ENCODE measurements around the gene MYO1C. TPM values are rescaled to one million over a fixed set of nuclear protein-coding genes. Genes with fewer than 3 reads are reported as not detected.

Gene MYO1C
- total and polyA plus RNA-seq, 9 of the 15 experiments (the other 6 are each of a cell fraction or from before 2014, with no cell fraction given), result 0.46 to 32.5 (median 11.6) TPM

GRCh38 chr17:1462164-1463112 lies 30.0 kb downstream of the MYO1C start (continued):
- TF ChIP-seq RREB1 (CRISPR knock-in tag; IDR thresholded peaks at IDR 0.05), result no peak
- TF ChIP-seq L3MBTL2 (IDR thresholded peaks at IDR 0.05), result peak; percentile 46; the same call in 1 of the 2 replicates
- no peak for TF ChIP-seq NR2C2 (CRISPR knock-in tag; IDR thresholded peaks at IDR 0.05)
- 0 out of 2 replicates have a peak, but pooled peaks have one; percentile 9 for TF ChIP-seq NR2C2 (tag; IDR thresholded peaks at IDR 0.05)
- TF ChIP-seq NR2F6 (CRISPR knock-in tag; IDR thresholded peaks at IDR 0.05), result no peak
